HL-60 (cell line): Measurements from ENCODE around the gene AVP.

Experiments
- CTCF ChIP-seq: IDR thresholded peaks from one replicate; pipeline ENCODE4 v1.5.1; 2011; ENCODE audit warnings: low read length, control low read depth, inconsistent platforms; ENCODE audit not compliant: insufficient read depth
- GABPA ChIP-seq: IDR thresholded peaks from 2 replicates; pipeline ENCODE4 v1.6.1; 2012; ENCODE audit warnings: low read depth
- POLR2AphosphoS5 ChIP-seq: IDR thresholded peaks from 2 replicates; pipeline ENCODE4 v1.6.1; 2012; ENCODE audit warnings: low read depth
- REST ChIP-seq: IDR thresholded peaks from 2 replicates; pipeline ENCODE4 v1.6.1; 2012; ENCODE audit warnings: low read depth; ENCODE audit not compliant: insufficient replicate concordance

- TF ChIP-seq CTCF (no peak), POLR2AphosphoS5 (no peak), GABPA (no peak), REST (no peak)
Measured at GRCh38 chr20:3068075-3068474, 16.4 kb downstream of the AVP start.
